Activated CD8-positive, alpha-beta memory T cell treated with anti-CD3 and anti-CD28 coated beads for 1 hour (primary cell): ENCODE data around the gene KCNIP1.
A peak's percentile ranks its signal among the peaks of the same experiment; 100 is the strongest.

Source experiments
- DNase-seq, 2 donors: peaks; one replicate each; pipeline ENCODE4 v3.0.0-alpha.2; 2020; ENCODE audit warnings: low read depth in 1 of 2; ENCODE audit errors: extremely low read depth in 1 of 2

Gene KCNIP1

GRCh38 chr5:170638454-170639220 is 134.8 kb downstream of the KCNIP1 start:
- DNase-seq = peak; percentile 6 to 41

- DNase-seq = no peak
These were observed 135.6 kb downstream of the KCNIP1 start for GRCh38 chr5:170639221-170639925.

GRCh38 chr5:170640731-170641588 is 137.1 kb downstream of the KCNIP1 start:
- DNase-seq = no peak

GRCh38 chr5:170641589-170642031 is 137.8 kb downstream of the KCNIP1 start:
- no peak for DNase-seq

- no peak for DNase-seq
These were observed 138.4 kb downstream of the KCNIP1 start for GRCh38 chr5:170642066-170642735.

- DNase-seq = no peak
These were observed 139.1 kb downstream of the KCNIP1 start for GRCh38 chr5:170642776-170643436.

- DNase-seq = no peak
These were observed 139.8 kb downstream of the KCNIP1 start for GRCh38 chr5:170643591-170643990.

GRCh38 chr5:170644501-170644900 is 140.7 kb downstream of the KCNIP1 start:
- no peak for DNase-seq

GRCh38 chr5:170648541-170648940 is 144.7 kb downstream of the KCNIP1 start:
- no peak for DNase-seq

- no peak for DNase-seq
These were observed 147.0 kb downstream of the KCNIP1 start for GRCh38 chr5:170650850-170651249.

GRCh38 chr5:170651604-170652277 is 147.9 kb downstream of the KCNIP1 start:
- DNase-seq = no peak

GRCh38 chr5:170655476-170655875 is 151.7 kb downstream of the KCNIP1 start:
- DNase-seq = no peak

- no peak for DNase-seq
These were observed 152.1 kb downstream of the KCNIP1 start for GRCh38 chr5:170655920-170656319.

GRCh38 chr5:170656346-170656745 is 152.5 kb downstream of the KCNIP1 start:
- no peak for DNase-seq

- no peak for DNase-seq
These were observed 156.7 kb downstream of the KCNIP1 start for GRCh38 chr5:170660531-170660930.

GRCh38 chr5:170662966-170663365 is 159.1 kb downstream of the KCNIP1 start:
- no peak for DNase-seq

- DNase-seq = no peak
These were observed 175.0 kb downstream of the KCNIP1 start for GRCh38 chr5:170678811-170679210.

- no peak for DNase-seq
These were observed 177.2 kb downstream of the KCNIP1 start for GRCh38 chr5:170681013-170681433.

GRCh38 chr5:170691657-170692056 is 187.8 kb downstream of the KCNIP1 start:
- no peak for DNase-seq

GRCh38 chr5:170693701-170694100 is 189.9 kb downstream of the KCNIP1 start:
- DNase-seq = no peak
